Ovary (tissue), 3 donors: ENCODE data around the gene ANO8.

Experiments used
- CTCF ChIP-seq, 3 donors: fragments of 450-650 bp in 2 of 3; fragments of 200-600 bp in 1 of 3; IDR thresholded peaks; one replicate each; pipeline versions ENCODE4 v1.5.1 to v1.8.0; 2016 to 2022; ENCODE audit warnings: antibody characterized with exemption in 3 of 3, mild to moderate bottlenecking in 1 of 3
- EP300 ChIP-seq: sonication (generic); formaldehyde crosslinking; IDR thresholded peaks from one replicate; pipeline ENCODE4 v1.6.1; 2017; ENCODE audit warnings: antibody characterized with exemption
- POLR2A ChIP-seq: fragments of 450-650 bp; IDR thresholded peaks from one replicate; pipeline ENCODE4 v1.6.1; 2017; ENCODE audit warnings: antibody characterized with exemption, mild to moderate bottlenecking, moderate library complexity
- donor health status: DM: no; HTN: no; CAD: no.

DNA sequence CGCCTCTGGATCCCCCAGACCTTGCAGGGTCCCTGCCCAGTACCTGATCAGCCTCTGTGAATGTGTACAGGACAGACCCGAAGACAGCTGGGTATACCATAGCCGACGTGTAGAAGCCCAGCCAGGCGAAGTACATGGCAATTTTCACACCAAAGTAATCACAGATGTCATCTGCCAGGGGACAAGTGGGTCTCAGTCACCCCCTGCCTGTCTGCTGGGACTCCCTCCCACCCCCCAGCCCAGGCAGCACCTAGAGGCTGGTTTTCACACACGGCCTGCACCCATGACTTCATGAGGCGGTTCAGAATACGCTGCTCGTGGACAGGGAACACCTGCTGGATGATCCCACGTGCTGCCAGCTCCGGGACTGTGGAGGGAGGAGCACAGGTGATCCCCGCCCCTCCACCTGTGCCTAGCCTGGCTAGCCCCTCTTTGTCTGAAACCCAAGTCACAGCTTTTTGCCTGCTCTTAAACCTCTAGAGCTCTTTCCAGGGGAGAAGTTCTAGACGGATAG lies 3.6 kb downstream of the ANO8 start:
- no peak for TF ChIP-seq CTCF (IDR thresholded peaks at IDR 0.05)
- TF ChIP-seq POLR2A: no peak
- no peak for TF ChIP-seq EP300
